GM12872 (cell line): ENCODE data around the gene LPCAT3.

Experiments used
- TF ChIP-seq, protein P1 (sequence below): IDR thresholded peaks from 3 replicates; pipeline ENCODE4 v1.5.1; 2011; ENCODE audit warnings: low read depth, mild to moderate bottlenecking, low read length, moderate library complexity; ENCODE audit not compliant: insufficient read depth

LPCAT3 gene, protein sequence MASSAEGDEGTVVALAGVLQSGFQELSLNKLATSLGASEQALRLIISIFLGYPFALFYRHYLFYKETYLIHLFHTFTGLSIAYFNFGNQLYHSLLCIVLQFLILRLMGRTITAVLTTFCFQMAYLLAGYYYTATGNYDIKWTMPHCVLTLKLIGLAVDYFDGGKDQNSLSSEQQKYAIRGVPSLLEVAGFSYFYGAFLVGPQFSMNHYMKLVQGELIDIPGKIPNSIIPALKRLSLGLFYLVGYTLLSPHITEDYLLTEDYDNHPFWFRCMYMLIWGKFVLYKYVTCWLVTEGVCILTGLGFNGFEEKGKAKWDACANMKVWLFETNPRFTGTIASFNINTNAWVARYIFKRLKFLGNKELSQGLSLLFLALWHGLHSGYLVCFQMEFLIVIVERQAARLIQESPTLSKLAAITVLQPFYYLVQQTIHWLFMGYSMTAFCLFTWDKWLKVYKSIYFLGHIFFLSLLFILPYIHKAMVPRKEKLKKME

GRCh38 chr12:7018350-7019042 lies at the start of gene LPCAT3:
TSS of gene LPCAT3 (minus strand) at chr12:7018476. CDS start at chr12:7018424, 52 bp downstream.
- TF ChIP-seq, protein P1, sequence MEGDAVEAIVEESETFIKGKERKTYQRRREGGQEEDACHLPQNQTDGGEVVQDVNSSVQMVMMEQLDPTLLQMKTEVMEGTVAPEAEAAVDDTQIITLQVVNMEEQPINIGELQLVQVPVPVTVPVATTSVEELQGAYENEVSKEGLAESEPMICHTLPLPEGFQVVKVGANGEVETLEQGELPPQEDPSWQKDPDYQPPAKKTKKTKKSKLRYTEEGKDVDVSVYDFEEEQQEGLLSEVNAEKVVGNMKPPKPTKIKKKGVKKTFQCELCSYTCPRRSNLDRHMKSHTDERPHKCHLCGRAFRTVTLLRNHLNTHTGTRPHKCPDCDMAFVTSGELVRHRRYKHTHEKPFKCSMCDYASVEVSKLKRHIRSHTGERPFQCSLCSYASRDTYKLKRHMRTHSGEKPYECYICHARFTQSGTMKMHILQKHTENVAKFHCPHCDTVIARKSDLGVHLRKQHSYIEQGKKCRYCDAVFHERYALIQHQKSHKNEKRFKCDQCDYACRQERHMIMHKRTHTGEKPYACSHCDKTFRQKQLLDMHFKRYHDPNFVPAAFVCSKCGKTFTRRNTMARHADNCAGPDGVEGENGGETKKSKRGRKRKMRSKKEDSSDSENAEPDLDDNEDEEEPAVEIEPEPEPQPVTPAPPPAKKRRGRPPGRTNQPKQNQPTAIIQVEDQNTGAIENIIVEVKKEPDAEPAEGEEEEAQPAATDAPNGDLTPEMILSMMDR = peak; percentile 82

DNA sequence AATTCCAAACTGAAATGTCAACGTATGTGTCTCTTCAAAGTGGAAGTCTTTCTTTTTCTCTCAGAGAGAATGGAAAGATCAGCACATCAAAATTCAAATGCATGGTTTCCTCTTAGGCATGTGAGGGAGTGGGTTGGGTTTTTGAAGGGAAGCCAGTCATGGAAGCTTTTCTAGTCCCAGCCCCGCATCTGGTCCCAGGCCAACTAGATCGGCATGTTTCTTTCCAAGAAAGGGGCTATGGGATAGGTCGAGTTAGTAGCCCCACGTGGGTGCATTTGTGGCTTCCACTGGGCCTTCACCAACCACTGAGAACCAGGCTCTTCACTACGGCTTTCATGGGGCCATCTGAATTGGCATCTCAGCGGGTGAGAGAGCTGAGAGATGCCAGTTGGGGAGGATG lies 48.8 kb upstream of the LPCAT3 start:
- TF ChIP-seq, protein P1 = no peak

DNA sequence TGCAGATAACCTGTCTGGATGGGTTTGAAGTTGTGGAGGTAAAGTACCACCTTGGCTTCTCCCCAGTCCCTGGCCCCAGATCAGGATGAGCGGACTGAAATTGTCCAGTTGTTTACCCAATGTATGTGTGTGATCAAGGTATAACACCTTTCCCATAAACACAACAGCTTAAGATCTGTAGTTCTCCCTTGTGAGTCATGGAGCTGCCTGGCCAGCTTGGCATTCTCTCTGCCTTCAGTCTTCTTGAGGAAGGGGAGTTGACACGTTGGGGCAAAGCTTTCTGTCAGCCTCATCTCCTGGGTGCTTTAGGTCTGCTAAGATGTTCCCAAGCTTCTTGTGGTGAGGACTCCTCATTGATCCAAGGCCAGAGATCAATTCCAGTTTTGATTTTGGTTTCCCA lies 48.3 kb upstream of the LPCAT3 start:
- TF ChIP-seq, protein P1 = no peak

DNA sequence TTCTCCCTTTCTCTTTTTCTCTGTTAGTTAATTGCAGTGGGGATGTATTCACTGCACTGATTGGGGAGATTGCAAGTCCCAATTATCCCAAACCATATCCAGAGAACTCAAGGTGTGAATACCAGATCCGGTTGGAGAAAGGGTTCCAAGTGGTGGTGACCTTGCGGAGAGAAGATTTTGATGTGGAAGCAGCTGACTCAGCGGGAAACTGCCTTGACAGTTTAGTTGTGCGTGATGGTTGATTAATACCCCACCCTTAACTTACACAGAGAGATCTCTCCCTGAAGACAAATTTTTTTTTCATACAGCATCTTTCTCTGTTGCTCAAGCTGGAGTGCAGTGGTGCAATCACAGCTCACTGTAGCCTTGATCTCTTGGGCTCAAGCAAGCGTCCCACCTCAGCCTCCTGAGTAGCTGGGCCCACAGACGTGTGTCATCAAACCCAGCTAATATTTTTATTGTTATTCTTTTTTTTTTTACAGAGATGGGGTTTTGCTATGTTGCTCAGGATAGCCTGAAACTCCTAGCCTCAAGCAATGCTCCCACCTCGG lies 46.9 kb upstream of the LPCAT3 start:
- TF ChIP-seq, protein P1 = no peak

DNA sequence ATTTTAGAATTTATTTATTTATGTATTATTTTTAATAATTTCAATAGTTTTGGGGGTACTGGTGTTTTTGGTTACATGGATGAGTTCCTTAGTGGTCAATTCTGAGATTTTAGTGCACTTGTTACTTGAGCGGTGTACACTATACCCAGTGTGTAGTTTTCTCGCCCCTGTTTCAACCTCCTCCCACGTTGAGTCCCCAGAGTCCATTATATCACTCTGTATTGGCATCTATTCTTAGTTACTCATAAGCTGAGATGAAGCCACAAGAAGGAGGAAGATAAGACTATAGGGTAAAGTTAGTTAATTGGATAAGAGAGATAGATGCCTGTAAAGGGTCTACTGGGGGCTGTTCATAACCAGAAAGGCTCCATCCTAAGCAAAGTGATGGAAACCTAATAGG lies 46.2 kb upstream of the LPCAT3 start:
- TF ChIP-seq, protein P1 = no peak

DNA sequence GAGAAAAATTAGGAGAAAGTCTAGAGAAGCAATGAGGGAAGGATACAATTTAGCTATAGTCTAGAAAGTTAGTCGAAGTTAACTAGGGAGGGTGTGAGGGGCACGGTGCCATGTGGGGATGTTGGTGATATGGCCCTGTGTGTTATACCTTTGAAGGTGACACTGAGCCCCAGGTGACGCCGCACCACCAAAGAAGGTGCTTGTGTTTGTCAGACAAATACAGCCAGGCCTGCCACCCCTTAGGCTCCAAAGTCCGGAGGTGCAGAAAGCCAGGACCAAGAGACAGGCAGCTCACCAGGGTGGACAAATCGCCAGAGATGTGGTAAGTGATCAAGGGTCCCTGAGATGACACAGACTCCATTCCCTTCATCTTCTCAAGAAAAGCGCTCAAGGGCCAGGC lies 43.3 kb upstream of the LPCAT3 start:
- TF ChIP-seq, protein P1 = no peak

DNA sequence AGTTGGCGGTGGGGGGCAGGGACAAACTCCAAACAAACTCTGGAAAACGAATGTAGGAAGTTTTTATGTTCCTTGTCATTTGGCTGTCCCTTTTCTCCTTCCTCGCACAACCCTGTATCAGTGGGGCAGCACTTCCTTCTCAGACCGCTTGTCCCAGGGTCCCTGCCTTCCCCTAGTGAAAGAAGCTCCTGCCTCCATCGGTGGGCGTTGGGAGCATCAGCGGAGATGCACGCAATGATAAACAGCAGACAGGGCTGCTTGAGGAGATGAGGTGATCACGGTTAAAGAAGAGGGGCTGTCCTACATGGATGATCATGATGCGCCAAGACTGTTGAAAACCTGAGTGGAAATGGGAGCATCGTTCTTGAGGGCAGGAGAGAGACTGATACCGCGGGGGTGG lies 42.9 kb upstream of the LPCAT3 start:
- TF ChIP-seq, protein P1 = no peak
